Measurements from ENCODE around the gene DNM3.

DNM3 gene

GRCh38 chr1:172446547-172446946 is 605.2 kb downstream of the DNM3 start:
- Histone ChIP-seq H4K20me1 (ENCODE audit: insufficient read depth, low read length) (no peaks in the 10 kb centered on the region), H3K27me3 (replicated peaks; ENCODE audit: insufficient read depth, low read length) (no peaks in the 10 kb centered on the region), H3F3A (ENCODE audit: insufficient read depth, low read length) (no peaks in the 10 kb centered on the region), H3K4me2 (ENCODE audit: low read depth, low read length) (no peak overlapping the region), H3K9ac (ENCODE audit: low read length) (no peak overlapping the region), H3K9me3 (replicated peaks; ENCODE audit: insufficient read depth, low read length) (no peaks in the 10 kb centered on the region), H2AFZ (ENCODE audit: low read length) (no peak overlapping the region), H3K4me3 (ENCODE audit: low read length) (no peak overlapping the region), H3K9me2 (replicated peaks; ENCODE audit: insufficient read depth, low read length) (no peaks in the 10 kb centered on the region), H3K4me1 (ENCODE audit: low read length) (peaks cover 7% of the 10 kb centered on the region), H3K36me3 (replicated peaks; ENCODE audit: insufficient read depth, low read length) (0 out of 2 replicates have a peak, but pooled peaks cover 3% of the 10 kb centered on the region), H3K27ac (ENCODE audit: low read length) (no peak overlapping the region), H3K79me2 (ENCODE audit: low read length) (peaks cover 24% of the 10 kb centered on the region)
- no peak for DNase-seq
- TF ChIP-seq EZH2 (optimal IDR thresholded peaks at IDR 0.05; ENCODE audit: low read depth, low read length) (no peak), CTCF (IDR thresholded peaks at IDR 0.05; ENCODE audit: low read length) (no peak), EZH2phosphoT487 (IDR thresholded peaks at IDR 0.05; ENCODE audit: low read length) (no peak)

- H3K79me2 ChIP-seq (ENCODE audit: low read length), result peaks cover 13% of the 10 kb centered on the region
- no peak for TF ChIP-seq CTCF (IDR thresholded peaks at IDR 0.05; ENCODE audit: low read length)
- no peak for TF ChIP-seq EZH2phosphoT487 (IDR thresholded peaks at IDR 0.05; ENCODE audit: low read length)
- no peak for TF ChIP-seq EZH2 (optimal IDR thresholded peaks at IDR 0.05; ENCODE audit: low read depth, low read length)
- H3K4me1 ChIP-seq (ENCODE audit: low read length), result peaks cover 6% of the 10 kb centered on the region
- no peaks in the 10 kb centered on the region for H3K36me3 ChIP-seq (replicated peaks; ENCODE audit: insufficient read depth, low read length)
- no peaks in the 10 kb centered on the region for H4K20me1 ChIP-seq (ENCODE audit: insufficient read depth, low read length)
- no peak for DNase-seq
- no peak overlapping the region for H3K27ac ChIP-seq (ENCODE audit: low read length)
- no peaks in the 10 kb centered on the region for H3K27me3 ChIP-seq (replicated peaks; ENCODE audit: insufficient read depth, low read length)
- no peaks in the 10 kb centered on the region for H3F3A ChIP-seq (ENCODE audit: insufficient read depth, low read length)
- H3K9ac ChIP-seq (ENCODE audit: low read length), result no peak overlapping the region
- H3K4me2 ChIP-seq (ENCODE audit: low read depth, low read length), result no peak overlapping the region
- H3K4me3 ChIP-seq (ENCODE audit: low read length), result no peak overlapping the region
- H3K9me2 ChIP-seq (replicated peaks; ENCODE audit: insufficient read depth, low read length), result no peaks in the 10 kb centered on the region
- no peaks in the 10 kb centered on the region for H3K9me3 ChIP-seq (replicated peaks; ENCODE audit: insufficient read depth, low read length)
- H2AFZ ChIP-seq (ENCODE audit: low read length), result no peak overlapping the region
Observed at GRCh38 chr1:172447641-172448040, 606.3 kb downstream of the DNM3 start.

- no peak overlapping the region for H3K4me3 ChIP-seq (ENCODE audit: low read length)
- no peaks in the 10 kb centered on the region for H3K9me3 ChIP-seq (replicated peaks; ENCODE audit: insufficient read depth, low read length)
- H3K4me1 ChIP-seq (ENCODE audit: low read length), result no peaks in the 10 kb centered on the region
- H2AFZ ChIP-seq (ENCODE audit: low read length), result no peak overlapping the region
- H3K4me2 ChIP-seq (ENCODE audit: low read depth, low read length), result no peak overlapping the region
- no peaks in the 10 kb centered on the region for H3F3A ChIP-seq (ENCODE audit: insufficient read depth, low read length)
- H4K20me1 ChIP-seq (ENCODE audit: insufficient read depth, low read length), result no peaks in the 10 kb centered on the region
- no peak overlapping the region for H3K9ac ChIP-seq (ENCODE audit: low read length)
- no peaks in the 10 kb centered on the region for H3K79me2 ChIP-seq (ENCODE audit: low read length)
- H3K9me2 ChIP-seq (replicated peaks; ENCODE audit: insufficient read depth, low read length), result no peaks in the 10 kb centered on the region
- no peak for DNase-seq
- H3K27ac ChIP-seq (ENCODE audit: low read length), result no peak overlapping the region
- H3K27me3 ChIP-seq (replicated peaks; ENCODE audit: insufficient read depth, low read length), result no peaks in the 10 kb centered on the region
- TF ChIP-seq CTCF (IDR thresholded peaks at IDR 0.05; ENCODE audit: low read length) (no peak), EZH2phosphoT487 (IDR thresholded peaks at IDR 0.05; ENCODE audit: low read length) (no peak), EZH2 (optimal IDR thresholded peaks at IDR 0.05; ENCODE audit: low read depth, low read length) (no peak)
- no peaks in the 10 kb centered on the region for H3K36me3 ChIP-seq (replicated peaks; ENCODE audit: insufficient read depth, low read length)
Observed at GRCh38 chr1:172448995-172449584, 607.8 kb downstream of the DNM3 start.
